ENCODE measurements around the gene NHP2.
"Not testable (repeated sequence)": the region's sequence is repeated elsewhere in the genome, so short reads cannot be mapped to it uniquely, and the experiment has no call there.

The NHP2 gene

GRCh38 chr5:178153530-178154340, at the start of gene NHP2:
NHP2 (minus strand) TSS chr5:178153885; CDS start chr5:178153817, 68 bp downstream.
- peak; percentile 86 to 96 for DNase-seq

- no peak for DNase-seq
Observed at GRCh38 chr5:178202541-178202940, 48.9 kb upstream of the NHP2 start.

- DNase-seq: no peak
Observed at GRCh38 chr5:178201927-178202235, 48.2 kb upstream of the NHP2 start.

GRCh38 chr5:178201221-178201926, 47.7 kb upstream of the NHP2 start:
- DNase-seq: no peak

- DNase-seq: no peak
Observed at GRCh38 chr5:178199581-178200434, 46.1 kb upstream of the NHP2 start.

GRCh38 chr5:178198706-178199105, 45.0 kb upstream of the NHP2 start:
- DNase-seq: no peak

GRCh38 chr5:178198151-178198550, 44.5 kb upstream of the NHP2 start:
- not testable (repeated sequence) for DNase-seq

GRCh38 chr5:178196986-178197385, 43.3 kb upstream of the NHP2 start:
- no peak for DNase-seq

- no peak for DNase-seq
Observed at GRCh38 chr5:178196281-178196812, 42.7 kb upstream of the NHP2 start.

- DNase-seq: no peak
Observed at GRCh38 chr5:178194026-178194425, 40.3 kb upstream of the NHP2 start.

- peak; percentile 37 to 38 for DNase-seq
Observed at GRCh38 chr5:178193251-178193809, 39.6 kb upstream of the NHP2 start.

- DNase-seq: no peak
Observed at GRCh38 chr5:178192787-178193186, 39.1 kb upstream of the NHP2 start.

GRCh38 chr5:178192244-178192643, 38.6 kb upstream of the NHP2 start:
- no peak for DNase-seq

- DNase-seq: no peak
Observed at GRCh38 chr5:178191661-178192060, 38.0 kb upstream of the NHP2 start.

GRCh38 chr5:178189433-178189832, 35.7 kb upstream of the NHP2 start:
- DNase-seq: no peak

- DNase-seq: no peak
Observed at GRCh38 chr5:178187014-178187413, 33.3 kb upstream of the NHP2 start, which contains the start of gene GMCL2. GMCL2 (minus strand) TSS chr5:178187371; CDS start chr5:178187299, 72 bp downstream.

- DNase-seq: no peak
Observed at GRCh38 chr5:178186427-178186826, 32.7 kb upstream of the NHP2 start.

- no peak for DNase-seq
Observed at GRCh38 chr5:178182158-178182876, 28.6 kb upstream of the NHP2 start.

- peak; percentile 15 to 32 for DNase-seq
Observed at GRCh38 chr5:178180141-178180863, 26.6 kb upstream of the NHP2 start.

- DNase-seq: no peak
Observed at GRCh38 chr5:178177569-178177968, 23.9 kb upstream of the NHP2 start.

- DNase-seq: no peak
Observed at GRCh38 chr5:178176791-178177190, 23.1 kb upstream of the NHP2 start.

Measured in NCI-H526 (cell line).